ENCODE measurements around the gene PDCD6IP. TPM values are rescaled to one million over a fixed set of nuclear protein-coding genes. Genes with fewer than 3 reads are reported as not detected.

Gene PDCD6IP
- total RNA-seq, 1 donor from 2014 or later: 135 TPM

DNA sequence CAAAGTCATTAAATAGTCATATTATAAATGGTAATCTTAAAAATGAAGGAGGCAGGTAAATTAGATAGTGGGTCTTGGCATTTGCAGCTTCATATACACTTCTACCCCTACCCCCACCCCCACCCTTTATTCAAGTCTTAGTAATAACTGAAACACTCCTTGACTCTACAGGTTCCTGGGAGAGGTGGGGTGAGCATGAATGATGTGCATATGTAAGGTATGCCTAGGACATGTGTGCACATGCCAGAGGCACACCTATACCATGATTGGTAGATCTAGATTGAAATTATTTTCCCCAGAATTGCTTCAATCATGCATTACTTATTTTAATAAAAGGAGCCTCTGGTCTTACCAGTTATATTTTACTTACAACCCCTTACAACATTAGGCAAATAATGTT is 40.1 kb upstream of the PDCD6IP start:
- H3K4me1 Mint-ChIP-seq: no peaks in the 10 kb centered on the region
- no peak for DNase-seq (ENCODE audit: low spot score in 2 of 2, unreplicated experiment in 2 of 2)
- H3K27me3 Mint-ChIP-seq (ENCODE audit: low read depth): no peaks in the 10 kb centered on the region
- TF ChIP-seq CTCF (IDR thresholded peaks at IDR 0.05; ENCODE audit: unreplicated experiment): no peak
- H3K9me3 Mint-ChIP-seq: peaks cover 27% of the 10 kb centered on the region
- H3K36me3 Mint-ChIP-seq: no peaks in the 10 kb centered on the region
- no peak overlapping the region for H3K27ac Mint-ChIP-seq
- H3K4me3 Mint-ChIP-seq: no peak overlapping the region

DNA sequence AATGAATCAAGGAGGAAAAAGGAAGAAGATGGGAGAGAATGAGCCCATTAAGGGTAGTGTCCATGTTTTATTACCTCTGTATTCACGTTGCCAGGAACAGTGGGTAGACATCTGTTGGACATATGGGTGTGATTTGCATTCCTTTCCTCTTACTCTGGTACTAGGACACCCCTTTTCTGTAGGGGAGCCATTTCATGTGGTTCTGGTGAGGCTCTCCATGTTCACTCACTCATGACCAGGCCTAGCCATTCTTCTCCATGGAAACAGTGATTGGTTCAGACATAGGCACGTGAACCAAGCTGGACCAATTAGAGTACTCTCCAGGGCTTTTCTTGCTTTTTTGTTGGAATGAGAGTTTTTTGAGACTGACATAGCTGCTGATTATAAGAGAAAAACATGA is 39.6 kb upstream of the PDCD6IP start:
- no peak overlapping the region for H3K27ac Mint-ChIP-seq
- no peaks in the 10 kb centered on the region for H3K27me3 Mint-ChIP-seq (ENCODE audit: low read depth)
- H3K4me1 Mint-ChIP-seq: no peaks in the 10 kb centered on the region
- no peaks in the 10 kb centered on the region for H3K36me3 Mint-ChIP-seq
- no peak for DNase-seq (ENCODE audit: low spot score in 2 of 2, unreplicated experiment in 2 of 2)
- TF ChIP-seq CTCF (IDR thresholded peaks at IDR 0.05; ENCODE audit: unreplicated experiment): no peak
- no peak overlapping the region for H3K4me3 Mint-ChIP-seq
- peaks cover 27% of the 10 kb centered on the region for H3K9me3 Mint-ChIP-seq

DNA sequence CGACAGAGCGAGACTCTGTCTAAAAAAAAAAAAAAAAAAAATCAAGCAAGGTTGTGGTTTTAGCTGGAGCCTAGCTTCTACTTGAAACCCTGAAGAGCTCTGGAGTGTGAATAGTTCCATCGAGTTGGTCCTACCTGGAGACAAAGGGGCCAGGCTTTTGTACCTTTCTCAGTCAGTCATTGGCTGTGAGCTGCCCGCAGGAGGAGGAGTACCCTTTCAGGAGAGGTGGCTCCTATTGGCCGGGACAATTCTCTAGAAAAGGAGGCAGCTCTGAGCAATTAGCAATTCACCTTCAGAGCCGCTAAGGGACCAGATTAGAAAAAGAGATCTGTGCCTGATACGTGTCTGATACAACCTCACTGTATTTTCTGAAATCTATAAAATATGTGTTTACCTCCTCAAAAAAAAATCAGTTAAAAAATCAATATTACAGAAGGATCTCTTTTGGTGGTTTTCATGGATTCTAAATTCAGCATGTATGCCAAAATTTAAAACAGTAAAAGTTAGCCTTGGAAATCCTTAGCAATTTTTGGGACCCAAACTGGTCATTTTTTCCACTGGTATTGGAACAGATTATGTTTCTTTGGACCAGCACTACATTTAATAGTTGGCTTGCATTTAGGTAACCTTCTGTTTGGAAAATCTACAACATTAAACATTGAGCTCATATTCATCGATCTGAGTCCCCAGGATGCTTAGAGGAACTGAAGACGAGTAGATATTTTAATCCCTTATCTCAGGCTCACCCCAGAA is 29.7 kb upstream of the PDCD6IP start:
- Mint-ChIP-seq H3K27me3 (ENCODE audit: low read depth) (peaks cover 1% of the 10 kb centered on the region), H3K9me3 (no peaks in the 10 kb centered on the region), H3K27ac (no peak overlapping the region), H3K4me3 (no peak overlapping the region), H3K4me1 (peaks cover 8% of the 10 kb centered on the region), H3K36me3 (no peaks in the 10 kb centered on the region)
- no peak for TF ChIP-seq CTCF (IDR thresholded peaks at IDR 0.05; ENCODE audit: unreplicated experiment)
- no peak for DNase-seq (ENCODE audit: low spot score in 2 of 2, unreplicated experiment in 2 of 2)

DNA sequence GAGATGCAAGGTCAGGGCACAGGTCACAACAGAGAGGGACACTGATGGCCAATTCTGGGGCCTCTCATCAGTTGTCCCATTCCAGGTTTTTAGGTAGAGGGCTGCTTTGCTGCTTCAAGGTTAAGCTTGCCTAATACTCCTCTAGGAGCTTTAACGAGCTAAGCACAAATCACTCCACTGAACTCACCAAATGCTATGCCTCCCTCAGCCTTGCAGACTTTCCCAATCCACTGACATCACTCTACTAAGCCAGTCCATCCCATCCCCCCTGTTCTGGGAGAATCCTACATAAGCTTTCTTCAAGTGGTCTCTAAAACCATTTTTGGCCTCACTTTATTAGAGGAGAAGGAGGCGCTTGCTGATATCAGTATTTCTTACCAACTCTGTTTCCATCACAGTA is 24.8 kb upstream of the PDCD6IP start:
- Mint-ChIP-seq H3K4me1 (peaks cover 15% of the 10 kb centered on the region), H3K4me3 (no peak overlapping the region), H3K27me3 (ENCODE audit: low read depth) (no peaks in the 10 kb centered on the region), H3K9me3 (no peaks in the 10 kb centered on the region), H3K27ac (peak overlapping the region; percentile 18), H3K36me3 (no peaks in the 10 kb centered on the region)
- TF ChIP-seq CTCF (IDR thresholded peaks at IDR 0.05; ENCODE audit: unreplicated experiment): no peak
- DNase-seq (ENCODE audit: low spot score in 2 of 2, unreplicated experiment in 2 of 2): no peak

DNA sequence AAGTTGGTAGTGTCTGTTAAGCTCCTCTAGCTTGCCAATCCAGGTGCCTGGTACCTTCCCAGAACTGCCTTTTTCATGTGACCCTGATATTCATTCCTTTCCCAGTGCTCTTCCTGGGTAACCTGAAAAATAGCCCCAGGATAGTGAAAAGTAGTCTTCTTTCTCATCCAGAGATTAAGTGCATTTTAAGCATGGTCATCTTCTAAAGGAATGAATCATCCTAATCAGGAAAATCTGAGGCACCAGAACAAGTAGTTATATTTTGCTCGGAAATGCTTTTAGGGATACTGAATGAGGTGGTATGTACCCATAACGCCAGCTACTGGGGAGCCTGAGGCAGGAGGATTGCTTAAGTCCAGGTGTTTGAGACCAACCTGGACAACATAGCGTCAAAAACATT is 23.1 kb upstream of the PDCD6IP start:
- DNase-seq (ENCODE audit: low spot score in 2 of 2, unreplicated experiment in 2 of 2): no peak
- Mint-ChIP-seq H3K27ac (no peak overlapping the region), H3K27me3 (ENCODE audit: low read depth) (no peaks in the 10 kb centered on the region), H3K9me3 (no peaks in the 10 kb centered on the region), H3K4me3 (no peak overlapping the region), H3K4me1 (peaks cover 25% of the 10 kb centered on the region), H3K36me3 (no peaks in the 10 kb centered on the region)
- no peak for TF ChIP-seq CTCF (IDR thresholded peaks at IDR 0.05; ENCODE audit: unreplicated experiment)
